Tibial artery (tissue), 4 donors: ENCODE results near the gene MICAL3.

Experiments
- DNase-seq, 2 donors: peaks; one replicate each; pipeline ENCODE4 v3.0.0-alpha.2; 2019
- H3K27ac ChIP-seq, 2 donors: fragments of 200-600 bp; sonication (generic) in 1 of 2; 1 replicate in 1 of 2; 2 replicates in 1 of 2; pipeline ENCODE4 v1.5.1; 2018 to 2019; ENCODE audit warnings: mild to moderate bottlenecking in 1 of 2
- H3K27me3 ChIP-seq, 2 donors: fragments of 200-600 bp; sonication (generic) in 1 of 2; one replicate each; pipeline versions ENCODE4 v1.5.1 to v1.6.0; 2016 to 2019
- H3K36me3 ChIP-seq, 3 donors: fragments of 200-600 bp; sonication (generic) in 2 of 3; one replicate each; pipeline ENCODE4 v1.5.1; 2016 to 2019; ENCODE audit warnings: mild to moderate bottlenecking in 2 of 3
- H3K4me1 ChIP-seq, 4 donors: fragments of 200-600 bp; sonication (generic) in 2 of 4; 1 replicate in 3 of 4; 2 replicates in 1 of 4; pipeline ENCODE4 v1.5.1; 2016 to 2019
- H3K4me3 ChIP-seq, 2 donors: fragments of 200-600 bp; sonication (generic) in 1 of 2; 1 replicate in 1 of 2; 2 replicates in 1 of 2; pipeline ENCODE4 v1.5.1; 2018 to 2019; ENCODE audit warnings: mild to moderate bottlenecking in 2 of 2
- H3K9me3 ChIP-seq, 3 donors: fragments of 200-600 bp; sonication (generic) in 1 of 3; one replicate each; pipeline ENCODE4 v1.5.1; 2016 to 2019
- intact Hi-C: fragments of 100-400 bp; cut with DNase I; formaldehyde crosslinking; loops from one replicate; pipeline ENCODE4 v1.15.0; 2023; ENCODE audit warnings: low total_unique reads
- TF ChIP-seq, protein P1 (sequence below), 2 experiments: fragments of 200-600 bp in 1 of 2; fragments of 450-650 bp in 1 of 2; IDR thresholded peaks; one replicate each; pipeline ENCODE4 v1.5.1; 2017 to 2019; ENCODE audit warnings: antibody characterized with exemption in 2 of 2, mild to moderate bottlenecking in 1 of 2, moderate library complexity in 1 of 2

Gene MICAL3

DNA sequence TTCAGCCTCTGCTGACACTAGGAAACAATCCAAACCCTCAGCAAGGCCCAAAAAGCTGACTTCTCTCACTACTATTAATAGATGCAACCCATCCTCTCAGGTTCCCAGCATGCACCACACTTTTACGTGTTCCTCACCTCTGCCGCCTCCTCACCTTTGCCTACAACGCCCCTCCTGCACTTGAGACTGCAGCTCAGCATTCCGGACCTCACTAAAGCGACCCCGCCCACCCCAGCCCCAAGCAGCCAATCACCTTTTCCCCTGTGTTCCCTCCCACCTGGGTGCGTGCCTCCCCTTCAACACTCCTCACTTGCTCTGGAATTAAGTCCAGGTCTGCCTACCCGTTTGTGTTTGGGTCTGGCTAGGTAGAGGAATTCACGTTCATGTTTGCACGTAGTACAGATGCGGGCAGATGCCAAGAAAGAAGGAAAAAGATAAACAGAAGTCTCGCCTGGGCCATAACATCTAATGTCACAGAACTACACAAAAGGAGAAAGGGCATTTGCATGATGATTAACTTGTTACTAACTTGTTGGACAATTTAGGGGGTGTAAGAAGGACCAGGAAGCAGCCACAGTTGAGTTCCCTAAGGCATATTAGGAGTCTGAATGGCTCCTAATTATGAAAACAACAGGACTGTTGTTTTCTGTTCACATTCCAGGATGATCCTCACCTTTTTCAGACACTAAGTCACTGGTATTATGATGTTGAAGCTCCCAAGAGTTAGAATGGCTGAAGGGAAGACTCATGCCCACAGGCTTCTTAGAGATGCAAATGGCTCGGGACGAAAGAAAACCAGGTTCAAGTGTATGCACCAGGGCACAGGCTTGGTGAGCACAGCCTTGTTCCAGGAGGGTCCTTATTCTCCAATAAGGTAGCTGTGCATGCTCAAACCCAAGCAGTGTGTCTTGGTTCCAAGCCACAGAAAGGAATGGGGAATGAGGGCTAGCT, 102.2 kb downstream of the MICAL3 start:
- Histone ChIP-seq H3K9me3 (no peaks in the 10 kb centered on the region), H3K4me1 (peaks cover 0 to 87% (median 74%) of the 10 kb centered on the region in 4 donors), H3K27ac (peak overlapping the region; percentile 62 to 71), H3K36me3 (no peaks in the 10 kb centered on the region), H3K27me3 (no peaks in the 10 kb centered on the region), H3K4me3 (no peak overlapping the region)
- no peak for DNase-seq
- intact Hi-C loops = no loop called here
- TF ChIP-seq, protein P1, sequence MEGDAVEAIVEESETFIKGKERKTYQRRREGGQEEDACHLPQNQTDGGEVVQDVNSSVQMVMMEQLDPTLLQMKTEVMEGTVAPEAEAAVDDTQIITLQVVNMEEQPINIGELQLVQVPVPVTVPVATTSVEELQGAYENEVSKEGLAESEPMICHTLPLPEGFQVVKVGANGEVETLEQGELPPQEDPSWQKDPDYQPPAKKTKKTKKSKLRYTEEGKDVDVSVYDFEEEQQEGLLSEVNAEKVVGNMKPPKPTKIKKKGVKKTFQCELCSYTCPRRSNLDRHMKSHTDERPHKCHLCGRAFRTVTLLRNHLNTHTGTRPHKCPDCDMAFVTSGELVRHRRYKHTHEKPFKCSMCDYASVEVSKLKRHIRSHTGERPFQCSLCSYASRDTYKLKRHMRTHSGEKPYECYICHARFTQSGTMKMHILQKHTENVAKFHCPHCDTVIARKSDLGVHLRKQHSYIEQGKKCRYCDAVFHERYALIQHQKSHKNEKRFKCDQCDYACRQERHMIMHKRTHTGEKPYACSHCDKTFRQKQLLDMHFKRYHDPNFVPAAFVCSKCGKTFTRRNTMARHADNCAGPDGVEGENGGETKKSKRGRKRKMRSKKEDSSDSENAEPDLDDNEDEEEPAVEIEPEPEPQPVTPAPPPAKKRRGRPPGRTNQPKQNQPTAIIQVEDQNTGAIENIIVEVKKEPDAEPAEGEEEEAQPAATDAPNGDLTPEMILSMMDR (IDR thresholded peaks at IDR 0.05) = no peak

DNA sequence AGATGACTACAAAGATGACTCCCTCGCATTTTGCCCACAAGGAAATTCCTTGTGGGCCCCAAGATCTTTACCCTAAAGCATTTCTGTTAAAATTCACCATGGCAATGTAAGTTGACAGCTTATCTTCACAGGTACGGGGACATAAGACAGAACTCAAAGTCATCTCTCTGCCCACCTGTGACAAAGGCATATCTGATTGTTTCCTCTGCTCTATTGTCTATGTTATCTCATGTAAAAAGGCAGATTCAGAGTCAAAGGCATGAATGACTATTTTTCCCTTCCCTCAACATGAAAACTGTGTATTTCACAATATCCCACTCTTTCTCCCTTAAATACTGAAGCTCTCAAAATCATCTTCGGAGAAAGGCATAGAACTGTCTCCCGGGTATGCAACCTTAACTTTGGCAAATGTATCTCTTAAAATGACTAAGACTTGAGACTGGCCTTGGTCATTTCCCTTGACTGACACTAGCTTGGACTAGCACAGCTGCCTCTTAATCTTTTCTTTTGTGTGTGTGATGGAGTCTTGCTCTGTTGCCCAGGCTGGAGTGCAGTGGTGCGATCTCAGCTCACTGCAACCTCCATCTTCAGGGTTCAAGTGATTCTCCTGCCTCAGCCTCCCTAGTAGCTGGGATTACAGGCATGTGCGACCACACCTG, 103.2 kb downstream of the MICAL3 start:
- no peaks in the 10 kb centered on the region for H3K27me3 ChIP-seq
- no peak overlapping the region for H3K4me3 ChIP-seq
- no peaks in the 10 kb centered on the region for H3K9me3 ChIP-seq
- TF ChIP-seq, protein P1 (IDR thresholded peaks at IDR 0.05) = no peak
- DNase-seq = no peak
- no peaks in the 10 kb centered on the region for H3K36me3 ChIP-seq
- intact Hi-C loops = no loop called here
- peaks cover 0 to 83% (median 72%) of the 10 kb centered on the region in 4 donors for H3K4me1 ChIP-seq
- peak overlapping the region; percentile 62 to 71 for H3K27ac ChIP-seq

DNA sequence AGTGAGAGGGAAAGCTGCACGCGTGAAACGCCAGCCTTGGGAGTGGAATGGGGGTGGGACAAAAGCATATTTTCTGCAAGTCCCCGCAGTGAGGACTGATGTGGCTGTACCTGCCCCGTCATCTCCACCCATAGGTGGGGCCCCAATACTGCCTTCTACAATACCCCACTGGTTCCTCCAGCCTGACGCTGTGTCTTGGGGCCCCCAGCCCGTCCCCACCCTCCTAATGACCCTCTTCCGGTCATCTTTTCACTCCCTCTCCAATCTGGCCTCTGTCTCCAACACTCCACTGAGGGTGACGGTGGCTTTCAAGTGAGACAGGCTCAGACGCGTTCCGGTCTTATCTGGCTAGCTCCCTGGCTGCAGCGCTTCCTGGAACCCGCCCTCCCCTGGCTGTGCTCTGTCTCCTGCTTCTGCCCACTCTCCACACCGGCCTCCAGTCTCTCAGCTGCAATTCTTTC, 104.2 kb downstream of the MICAL3 start:
- no peak for DNase-seq
- TF ChIP-seq, protein P1 (IDR thresholded peaks at IDR 0.05) = no peak
- Histone ChIP-seq H3K9me3 (no peaks in the 10 kb centered on the region), H3K4me1 (peaks cover 0 to 76% (median 67%) of the 10 kb centered on the region in 4 donors), H3K27ac (peak overlapping the region; percentile 62 to 71), H3K27me3 (no peaks in the 10 kb centered on the region), H3K4me3 (no peak overlapping the region), H3K36me3 (no peaks in the 10 kb centered on the region)
- intact Hi-C loops = no loop called here

DNA sequence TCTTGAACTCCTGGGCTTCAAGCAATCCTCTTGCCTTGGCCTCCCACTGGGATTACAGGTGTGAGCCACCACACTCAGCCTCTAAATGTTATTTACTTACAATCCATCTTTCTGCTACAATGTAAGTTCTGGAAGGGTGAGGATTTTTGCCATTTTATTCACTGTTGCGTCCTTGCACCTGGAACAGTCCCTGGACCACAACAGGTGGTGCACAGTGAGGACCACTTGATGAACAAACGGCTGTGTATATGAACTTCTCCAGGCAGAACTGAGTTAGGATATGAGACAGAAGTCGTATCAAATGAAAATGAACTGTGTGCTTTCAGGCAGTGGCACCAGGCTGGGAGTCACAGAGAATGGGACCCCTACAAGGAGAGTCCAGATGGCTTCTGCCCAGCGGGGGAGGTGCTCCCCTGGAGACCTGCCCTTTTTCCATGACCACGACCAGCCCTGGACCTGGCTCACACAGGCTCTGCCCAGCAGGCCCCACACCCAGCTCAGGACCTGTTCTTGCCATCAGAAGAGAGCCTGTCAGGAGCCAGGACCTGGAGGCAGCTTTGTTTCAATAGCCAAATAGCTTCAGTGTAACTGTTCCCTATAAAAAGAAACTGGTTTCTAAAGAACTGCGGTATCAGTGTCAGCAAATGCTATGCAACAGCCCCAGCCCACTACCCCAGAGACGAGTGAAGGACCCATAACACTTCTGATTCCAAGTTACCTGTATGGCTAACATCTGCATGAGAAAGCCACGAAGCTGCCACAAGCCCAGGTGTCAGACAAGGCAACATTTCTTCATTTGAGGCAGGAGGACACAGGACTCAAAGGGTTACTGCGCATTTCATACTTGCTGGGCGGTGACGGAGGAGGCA, 104.9 kb downstream of the MICAL3 start:
- Histone ChIP-seq H3K4me1 (peaks cover 0 to 74% (median 64%) of the 10 kb centered on the region in 4 donors), H3K27me3 (no peaks in the 10 kb centered on the region), H3K27ac (peak overlapping the region; percentile 62 to 71), H3K36me3 (no peaks in the 10 kb centered on the region), H3K4me3 (no peak overlapping the region), H3K9me3 (no peaks in the 10 kb centered on the region)
- TF ChIP-seq, protein P1 (IDR thresholded peaks at IDR 0.05) = no peak
- no peak for DNase-seq
- intact Hi-C loops = no loop called here

DNA sequence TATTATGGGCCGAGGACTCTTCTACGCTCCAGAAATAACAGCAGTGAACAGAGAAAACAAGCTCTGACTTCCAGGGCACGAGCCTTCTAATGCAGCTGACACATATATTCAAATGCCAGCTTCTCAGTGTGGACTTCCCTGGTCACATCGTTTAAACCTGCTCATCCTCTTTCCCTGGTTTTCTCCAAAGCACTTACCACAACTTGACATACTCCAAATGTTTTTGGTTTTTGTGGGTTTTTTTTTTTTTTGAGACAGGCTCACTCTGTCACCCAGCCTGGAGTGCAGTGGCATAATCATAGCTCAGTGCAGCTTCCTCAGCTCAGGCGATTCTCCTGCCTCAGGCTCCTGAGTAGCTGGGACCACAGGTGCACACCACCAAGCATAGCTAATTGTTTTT, 105.5 kb downstream of the MICAL3 start:
- TF ChIP-seq, protein P1 (IDR thresholded peaks at IDR 0.05) = no peak
- H3K27me3 ChIP-seq = no peaks in the 10 kb centered on the region
- intact Hi-C loops = no loop called here
- no peaks in the 10 kb centered on the region for H3K36me3 ChIP-seq
- no peaks in the 10 kb centered on the region for H3K9me3 ChIP-seq
- no peak overlapping the region for H3K4me3 ChIP-seq
- H3K4me1 ChIP-seq = peaks cover 0 to 73% (median 60%) of the 10 kb centered on the region in 4 donors
- H3K27ac ChIP-seq = peak overlapping the region in 1 of 2 donors; percentile 62
- no peak for DNase-seq
